DOHH2 (cell line): ENCODE measurements around the gene FERMT1.

ENCODE experiments used
- CTCF ChIP-seq: fragments of 200-600 bp; sonication (generic); IDR thresholded peaks from one replicate; pipeline ENCODE4 v1.5.1; 2014; ENCODE audit warnings: antibody characterized with exemption, mild to moderate bottlenecking, low read depth, low read length; ENCODE audit not compliant: poor library complexity, severe bottlenecking
- EZH2phosphoT487 ChIP-seq: fragments of 200-600 bp; sonication (generic); IDR thresholded peaks from 2 replicates; pipeline ENCODE4 v1.6.1; 2017; ENCODE audit warnings: borderline replicate concordance, mild to moderate bottlenecking, antibody characterized with exemption, low read length, moderate library complexity, mixed read lengths

- no peak for TF ChIP-seq EZH2phosphoT487
- no peak for TF ChIP-seq CTCF
These were observed 41.6 kb downstream of the FERMT1 start for GRCh38 chr20:6081236-6081635.
